Activated T-cell treated with anti-CD3 and anti-CD28 coated beads, Interleukin-2, amount 50 U/mL, for 4 hours (primary cell): ENCODE results near the gene ECT2. TPM values are rescaled to one million over a fixed set of nuclear protein-coding genes. Genes with fewer than 3 reads are reported as not detected.
"Not testable (repeated sequence)": the region's sequence is repeated elsewhere in the genome, so short reads cannot be mapped to it uniquely, and the experiment has no call there.

ENCODE experiments used
- ATAC-seq, 2 donors: fragments of 200-7000 bp; cut with Tn5 transposase; one replicate each; pipeline ENCODE4 v1.10.0; 2021
- DNase-seq: peaks from one replicate; pipeline ENCODE4 v3.0.0-alpha.2; 2020
- H3K27me3 Mint-ChIP-seq: one replicate; pipeline ENCODE4 v1.8.0; 2021; ENCODE audit warnings: low read depth, mixed read lengths
- H3K36me3 Mint-ChIP-seq: one replicate; pipeline ENCODE4 v1.8.0; 2022; ENCODE audit warnings: mixed read lengths; ENCODE audit not compliant: insufficient read depth
- H3K4me1 Mint-ChIP-seq: one replicate; pipeline ENCODE4 v1.8.0; 2021; ENCODE audit warnings: low read depth, mixed read lengths
- H3K4me3 Mint-ChIP-seq: one replicate; pipeline ENCODE4 v1.8.0; 2021; ENCODE audit warnings: mild to moderate bottlenecking, moderate library complexity, mixed read lengths
- H3K9me3 Mint-ChIP-seq: one replicate; pipeline ENCODE4 v1.8.0; 2021; ENCODE audit warnings: mixed read lengths
- total RNA-seq, 3 donors: library from RNA; stranded (reverse); gene quantifications; one replicate each; pipeline ENCODE4 v1.2.1, GENCODE V29; 2021

The ECT2 gene
- total RNA-seq, 3 donors from 2014 or later = 8.6 to 11.0 (median 10.2) TPM

DNA sequence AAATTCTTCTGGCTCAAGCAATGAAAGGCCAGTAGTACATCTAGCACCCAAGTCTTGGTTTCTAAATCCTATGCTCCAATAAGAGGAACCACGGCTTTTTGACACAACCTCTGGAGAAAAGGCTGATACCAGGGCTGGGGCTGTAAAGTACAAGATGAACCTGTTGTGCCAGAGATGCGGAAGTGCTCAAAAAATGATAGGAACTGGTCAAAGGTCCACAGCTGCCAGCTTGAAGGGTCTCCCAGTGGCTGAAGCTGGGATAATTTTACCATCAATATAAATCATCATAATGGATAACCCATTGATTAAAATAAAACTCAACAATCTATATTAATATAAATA, 39.1 kb upstream of the ECT2 start:
- no peaks in the 10 kb centered on the region for H3K27me3 Mint-ChIP-seq
- ATAC-seq = no peak
- no peaks in the 10 kb centered on the region for H3K36me3 Mint-ChIP-seq
- no peaks in the 10 kb centered on the region for H3K9me3 Mint-ChIP-seq
- H3K4me3 Mint-ChIP-seq = peak overlapping the region; percentile 94
- no peak for DNase-seq
- peaks cover 20% of the 10 kb centered on the region for H3K4me1 Mint-ChIP-seq

- Mint-ChIP-seq H3K27me3 (no peaks in the 10 kb centered on the region), H3K4me3 (no peak overlapping the region), H3K4me1 (peaks cover 20% of the 10 kb centered on the region), H3K36me3 (no peaks in the 10 kb centered on the region), H3K9me3 (no peaks in the 10 kb centered on the region)
- no peak for DNase-seq
- ATAC-seq = no peak
Observed at GRCh38 chr3:172713316-172713715, 37.2 kb upstream of the ECT2 start.

DNA sequence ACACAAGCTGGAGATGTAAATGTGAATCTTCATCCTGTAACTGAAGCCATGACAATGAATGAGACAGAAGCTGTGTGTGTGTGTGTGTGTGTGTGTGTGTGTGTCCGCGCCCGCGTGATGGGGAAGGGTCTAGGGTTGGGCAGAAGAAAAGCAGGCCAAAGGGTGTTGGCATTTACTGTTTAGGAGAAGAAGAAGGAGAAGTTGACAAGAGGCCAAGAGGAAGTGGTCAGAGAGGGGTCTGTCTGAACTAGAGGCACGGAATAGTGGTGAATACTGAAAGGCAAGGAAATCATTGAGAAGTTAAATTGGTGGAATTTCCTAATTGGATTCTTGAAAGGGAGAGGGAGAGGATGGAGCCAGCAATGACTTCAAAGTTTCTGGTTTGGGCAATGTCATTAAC, 34.0 kb upstream of the ECT2 start:
- Mint-ChIP-seq H3K36me3 (no peaks in the 10 kb centered on the region), H3K4me1 (no peaks in the 10 kb centered on the region), H3K27me3 (peaks cover 4% of the 10 kb centered on the region), H3K9me3 (no peaks in the 10 kb centered on the region), H3K4me3 (no peak overlapping the region)
- no peak for DNase-seq
- ATAC-seq = no peak

DNA sequence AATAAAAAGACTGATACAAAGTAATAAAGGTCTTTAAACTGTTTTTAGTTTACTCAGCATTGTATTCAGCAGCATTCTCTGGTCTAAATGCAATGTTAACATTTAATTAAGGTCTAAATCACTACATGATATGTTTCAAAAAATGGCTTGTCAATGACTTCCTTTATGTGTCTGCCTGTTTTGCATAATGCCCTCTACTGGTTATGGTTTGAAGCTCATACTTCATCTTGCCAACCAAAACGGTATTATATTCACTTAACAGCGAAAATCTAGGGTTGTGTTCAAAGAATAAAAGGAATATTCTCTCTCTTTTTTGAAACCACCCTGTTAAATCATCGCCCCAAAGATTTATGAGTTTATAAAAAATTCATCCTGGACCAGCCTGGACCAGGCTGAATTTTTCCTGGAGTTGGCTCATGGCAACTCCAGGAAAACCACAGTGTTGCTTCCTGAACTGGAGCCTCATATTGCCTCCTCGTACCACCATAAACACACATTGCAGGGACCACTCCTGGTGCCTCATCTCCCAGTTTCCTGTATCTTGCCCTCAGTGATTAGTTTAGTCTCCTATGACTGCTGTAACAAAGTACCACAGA, 32.9 kb upstream of the ECT2 start:
- no peak for ATAC-seq

GRCh38 chr3:172722536-172723040, 27.9 kb upstream of the ECT2 start:
- not testable (repeated sequence) for H3K4me1 Mint-ChIP-seq, ATAC-seq, H3K27me3 Mint-ChIP-seq, H3K4me3 Mint-ChIP-seq, H3K36me3 Mint-ChIP-seq, H3K9me3 Mint-ChIP-seq, DNase-seq

More for the DNA sequence above, 32.9 kb upstream of the ECT2 start:
- no peaks in the 10 kb centered on the region for H3K9me3 Mint-ChIP-seq
- H3K36me3 Mint-ChIP-seq = no peaks in the 10 kb centered on the region
- peaks cover 4% of the 10 kb centered on the region for H3K27me3 Mint-ChIP-seq
- no peak for DNase-seq
- H3K4me3 Mint-ChIP-seq = no peak overlapping the region
- H3K4me1 Mint-ChIP-seq = no peaks in the 10 kb centered on the region

DNA sequence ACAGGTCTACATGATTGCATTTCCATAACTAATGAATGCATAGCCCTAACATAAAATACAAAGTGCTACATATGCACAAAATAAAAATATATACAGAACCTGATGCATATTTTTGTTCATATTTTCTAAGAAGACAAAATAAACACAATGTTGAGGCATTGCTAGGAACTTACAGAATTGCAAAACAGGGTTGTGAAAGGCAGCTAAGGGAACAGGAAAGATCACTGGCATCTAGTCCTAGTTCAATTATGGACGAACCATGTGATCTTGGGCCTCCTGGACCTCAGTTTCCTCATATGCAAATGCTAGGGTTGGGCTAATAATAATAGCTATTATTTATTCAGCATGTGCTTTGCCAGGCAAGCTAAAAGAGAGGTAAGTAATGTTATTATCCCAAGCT, 24.1 kb upstream of the ECT2 start:
- Mint-ChIP-seq H3K9me3 (peaks cover 5% of the 10 kb centered on the region), H3K4me3 (no peak overlapping the region), H3K4me1 (no peaks in the 10 kb centered on the region), H3K27me3 (no peaks in the 10 kb centered on the region), H3K36me3 (no peaks in the 10 kb centered on the region)
- no peak for DNase-seq
- ATAC-seq = no peak

- DNase-seq (no peak), ATAC-seq (no peak)
- Mint-ChIP-seq H3K9me3 (no peaks in the 10 kb centered on the region), H3K36me3 (no peaks in the 10 kb centered on the region), H3K4me3 (no peak overlapping the region), H3K27me3 (peaks cover 3% of the 10 kb centered on the region), H3K4me1 (no peaks in the 10 kb centered on the region)
Observed at GRCh38 chr3:172735014-172735413, 15.5 kb upstream of the ECT2 start.

GRCh38 chr3:172739462-172739861, 11.1 kb upstream of the ECT2 start:
- Mint-ChIP-seq H3K9me3 (no peaks in the 10 kb centered on the region), H3K4me3 (no peak overlapping the region), H3K4me1 (no peaks in the 10 kb centered on the region), H3K36me3 (no peaks in the 10 kb centered on the region), H3K27me3 (peaks cover 3% of the 10 kb centered on the region)
- no peak for ATAC-seq
- no peak for DNase-seq

- H3K36me3 Mint-ChIP-seq = no peaks in the 10 kb centered on the region
- H3K27me3 Mint-ChIP-seq = peaks cover 3% of the 10 kb centered on the region
- ATAC-seq = no peak
- H3K4me3 Mint-ChIP-seq = no peak overlapping the region
- no peaks in the 10 kb centered on the region for H3K9me3 Mint-ChIP-seq
- DNase-seq = no peak
- H3K4me1 Mint-ChIP-seq = peaks cover 4% of the 10 kb centered on the region
Observed at GRCh38 chr3:172746475-172746874, 4.1 kb upstream of the ECT2 start.

DNA sequence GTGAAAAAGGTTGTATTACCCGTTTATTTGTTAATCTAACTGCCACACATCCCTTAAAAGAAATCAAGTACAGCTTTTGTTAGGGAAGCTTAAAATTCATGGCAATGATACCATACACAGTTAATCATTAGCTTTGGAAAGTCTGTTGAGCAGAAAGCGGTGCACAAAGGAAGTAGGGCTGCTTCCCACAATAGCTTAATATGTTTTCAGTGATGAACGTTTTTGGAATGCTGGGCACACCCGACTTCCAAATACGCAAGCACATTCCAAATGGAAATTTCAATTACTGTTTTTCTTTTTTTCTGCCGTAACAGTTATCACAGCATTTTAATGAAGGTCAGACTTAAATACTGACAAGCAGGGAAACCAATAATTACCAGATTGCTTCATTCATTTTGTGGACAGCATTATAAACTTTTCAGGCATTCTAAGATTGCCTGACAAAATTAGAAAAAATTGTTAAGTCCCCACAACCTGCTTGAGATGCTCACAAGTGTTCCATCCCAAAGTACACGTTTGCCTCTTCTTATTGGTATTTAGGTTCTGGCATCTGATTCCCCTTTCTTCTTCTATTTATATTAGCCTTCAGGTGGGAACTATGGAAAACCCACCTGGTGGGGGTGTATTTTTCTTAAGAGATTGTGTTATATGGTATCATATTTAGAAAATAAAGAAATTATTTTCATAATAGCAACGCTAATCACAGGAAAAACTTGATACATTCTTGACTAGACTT, 1.1 kb upstream of the ECT2 start:
- no peaks in the 10 kb centered on the region for H3K36me3 Mint-ChIP-seq
- H3K9me3 Mint-ChIP-seq = no peaks in the 10 kb centered on the region
- ATAC-seq = no peak
- H3K4me3 Mint-ChIP-seq = peak overlapping the region; percentile 98
- peaks cover 3% of the 10 kb centered on the region for H3K27me3 Mint-ChIP-seq
- no peak for DNase-seq
- H3K4me1 Mint-ChIP-seq = peaks cover 18% of the 10 kb centered on the region

DNA sequence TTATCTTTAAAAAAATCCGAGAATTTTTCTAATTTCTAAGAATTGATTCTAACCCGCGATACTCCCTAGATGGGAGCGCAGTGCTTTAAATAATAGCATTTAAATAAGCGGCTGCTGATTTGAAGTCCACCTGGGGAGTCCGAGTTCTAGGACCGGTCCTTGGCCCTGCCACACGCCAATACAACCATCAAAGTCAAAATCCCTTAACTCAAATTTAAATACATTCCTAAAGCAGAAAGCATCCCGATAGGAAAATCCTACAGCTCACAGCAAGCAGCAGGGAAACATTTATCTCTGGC, 508 bp upstream of the ECT2 start:
- DNase-seq (no peak), ATAC-seq (no peak)
- H3K4me3 Mint-ChIP-seq = peak overlapping the region; percentile 98
- H3K4me1 Mint-ChIP-seq = peaks cover 18% of the 10 kb centered on the region
- peaks cover under 1% of the 10 kb centered on the region for H3K36me3 Mint-ChIP-seq
- H3K27me3 Mint-ChIP-seq = peaks cover 3% of the 10 kb centered on the region
- no peaks in the 10 kb centered on the region for H3K9me3 Mint-ChIP-seq

GRCh38 chr3:172751175-172751704, 714 bp downstream of the ECT2 start:
- Mint-ChIP-seq H3K4me1 (peaks cover 21% of the 10 kb centered on the region), H3K4me3 (peak overlapping the region; percentile 98), H3K36me3 (peaks cover 3% of the 10 kb centered on the region), H3K9me3 (no peaks in the 10 kb centered on the region), H3K27me3 (no peaks in the 10 kb centered on the region)
- DNase-seq (no peak), ATAC-seq (no peak)

GRCh38 chr3:172752651-172753050, 2.1 kb downstream of the ECT2 start:
- DNase-seq (no peak), ATAC-seq (no peak)
- no peaks in the 10 kb centered on the region for H3K27me3 Mint-ChIP-seq
- peak overlapping the region; percentile 98 for H3K4me3 Mint-ChIP-seq
- H3K4me1 Mint-ChIP-seq = peaks cover 21% of the 10 kb centered on the region
- peaks cover 3% of the 10 kb centered on the region for H3K36me3 Mint-ChIP-seq
- no peaks in the 10 kb centered on the region for H3K9me3 Mint-ChIP-seq

DNA sequence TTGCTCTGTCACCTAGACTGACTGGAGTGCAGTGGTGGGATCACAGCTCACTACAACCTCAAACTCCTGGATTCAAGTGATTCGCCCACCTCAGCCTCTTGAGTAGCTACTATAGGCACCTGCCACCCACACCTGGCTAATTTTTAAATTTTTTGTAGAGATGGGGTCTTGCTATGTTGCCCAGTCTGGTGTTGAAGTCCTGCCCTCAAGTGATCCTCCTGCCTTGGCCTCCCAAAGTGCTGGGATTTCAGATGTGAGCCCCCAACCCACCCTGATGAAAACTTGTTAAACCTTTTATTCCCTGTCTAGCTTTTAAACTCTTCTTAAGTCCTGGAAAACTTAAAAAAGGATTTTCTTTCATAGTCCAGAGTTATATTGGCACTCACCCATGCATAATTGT, 2.6 kb downstream of the ECT2 start:
- Mint-ChIP-seq H3K4me3 (no peak overlapping the region), H3K27me3 (no peaks in the 10 kb centered on the region), H3K36me3 (peaks cover 5% of the 10 kb centered on the region), H3K9me3 (no peaks in the 10 kb centered on the region), H3K4me1 (peaks cover 21% of the 10 kb centered on the region)
- ATAC-seq = no peak
- no peak for DNase-seq

DNA sequence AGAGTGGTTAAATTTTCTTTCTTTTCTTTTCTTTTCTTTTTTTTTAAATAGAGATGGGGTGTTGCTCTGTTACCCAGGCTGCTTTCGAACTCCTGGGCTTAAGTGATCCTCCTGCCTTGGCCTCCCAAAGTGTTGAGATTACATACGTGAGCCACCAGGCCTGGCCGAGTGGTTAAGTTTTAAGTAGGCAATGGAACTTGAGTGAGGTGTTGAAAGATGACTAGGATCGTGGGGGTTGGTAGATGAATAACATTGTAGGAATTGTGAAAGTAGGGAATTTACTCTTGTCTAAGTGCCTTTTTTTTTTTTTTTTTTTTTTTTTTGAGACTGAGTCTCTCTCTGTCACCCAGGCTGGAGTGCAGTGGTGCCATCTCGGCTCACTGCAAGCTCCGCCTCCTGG, 9.9 kb downstream of the ECT2 start:
- not testable (repeated sequence) for H3K4me1 Mint-ChIP-seq, DNase-seq, H3K4me3 Mint-ChIP-seq, ATAC-seq, H3K9me3 Mint-ChIP-seq, H3K27me3 Mint-ChIP-seq
- peaks cover 29% of the 10 kb centered on the region for H3K36me3 Mint-ChIP-seq
